K562 (cell line): Measurements from ENCODE around the gene HSPA1B. TPM values are rescaled to one million over a fixed set of nuclear protein-coding genes. Genes with fewer than 3 reads are reported as not detected.
A peak's percentile ranks its signal among the peaks of the same experiment; 100 is the strongest.

Source experiments
- CREB3 ChIP-seq: fragments of 450-650 bp; conservative IDR thresholded peaks from 2 replicates; pipeline ENCODE4 v1.6.1; 2016; ENCODE audit warnings: missing genetic modification characterization, low read depth, mild to moderate bottlenecking, missing compliant biosample characterization, moderate library complexity
- ELK3 ChIP-seq: fragments of 450-650 bp; formaldehyde crosslinking; IDR thresholded peaks from 2 replicates; pipeline ENCODE4 v1.4.0; 2020; ENCODE audit warnings: mild to moderate bottlenecking
- GTF2B ChIP-seq: IDR thresholded peaks from 2 replicates; pipeline ENCODE4 v1.6.1; 2011; ENCODE audit not compliant: insufficient read length; ENCODE audit errors: extremely low read depth
- KDM1A ChIP-seq, 2 experiments: fragments of 450-650 bp; IDR thresholded peaks; 2 replicates each; pipeline ENCODE4 v1.6.1; 2016; ENCODE audit warnings: mild to moderate bottlenecking in 2 of 2
- KDM4B ChIP-seq, 2 experiments: fragments of 450-650 bp in 1 of 2; sonication (generic) in 1 of 2; IDR thresholded peaks; 2 replicates each; pipeline ENCODE4 v1.6.1; 2016 to 2017; ENCODE audit warnings: borderline replicate concordance in 2 of 2, antibody characterized with exemption in 1 of 2, low read depth in 1 of 2, mild to moderate bottlenecking in 1 of 2
- KHSRP ChIP-seq: fragments of 450-650 bp; IDR thresholded peaks from 2 replicates; pipeline ENCODE4 v1.6.1; 2017
- MAFF ChIP-seq: IDR thresholded peaks from 2 replicates; pipeline ENCODE4 v1.6.1; 2012; ENCODE audit warnings: low read length, improper control_type of control experiment
- MYC ChIP-seq, 2 experiments: fragments of 250-450 bp in 1 of 2; sonication (Bioruptor Pico) in 1 of 2; IDR thresholded peaks; 2 replicates each; pipeline versions ENCODE4 v1.5.1 to v1.6.1; 2012 to 2021; ENCODE audit warnings: low read depth in 2 of 2, borderline replicate concordance in 1 of 2, improper control_type of control experiment in 1 of 2, low read length in 1 of 2, mild to moderate bottlenecking in 1 of 2, moderate library complexity in 1 of 2
- NR2C1 ChIP-seq, 2 experiments: fragments of 450-650 bp; IDR thresholded peaks; 2 replicates each; pipeline ENCODE4 v1.6.1; 2017; ENCODE audit warnings: mild to moderate bottlenecking in 2 of 2, antibody characterized with exemption in 1 of 2, inconsistent platforms in 1 of 2, missing compliant biosample characterization in 1 of 2, missing genetic modification characterization in 1 of 2
- RBM14 ChIP-seq: fragments of 200-400 bp; formaldehyde crosslinking; IDR thresholded peaks from 2 replicates; pipeline ENCODE4 v1.6.1; 2018; ENCODE audit warnings: low read depth, mild to moderate bottlenecking, low read length, moderate library complexity, borderline replicate concordance; ENCODE audit not compliant: insufficient read depth
- RBM22 ChIP-seq: fragments of 200-400 bp; formaldehyde crosslinking; IDR thresholded peaks from 2 replicates; pipeline ENCODE4 v1.6.1; 2018; ENCODE audit warnings: low read length, low read depth; ENCODE audit not compliant: poor library complexity, severe bottlenecking
- RBM39 ChIP-seq: fragments of 200-400 bp; formaldehyde crosslinking; optimal IDR thresholded peaks from 2 replicates; pipeline ENCODE3; 2018; ENCODE audit warnings: low read depth, low read length
- RFX5 ChIP-seq: IDR thresholded peaks from 2 replicates; pipeline ENCODE4 v1.6.1; 2011; ENCODE audit warnings: low read depth, mild to moderate bottlenecking, improper control_type of control experiment, low read length
- SLC30A9 ChIP-seq: fragments of 250-450 bp; sonication (Bioruptor Pico); IDR thresholded peaks from 2 replicates; pipeline ENCODE4 v1.8.0; 2022; ENCODE audit warnings: mild to moderate bottlenecking, moderate library complexity
- SNIP1 ChIP-seq: fragments of 450-650 bp; IDR thresholded peaks from 2 replicates; pipeline ENCODE4 v1.7.1; 2017; ENCODE audit warnings: low read depth, mild to moderate bottlenecking
- SPI1 ChIP-seq: IDR thresholded peaks from 2 replicates; pipeline ENCODE4 v1.6.1; 2011; ENCODE audit warnings: low read depth, low read length, control low read depth, borderline replicate concordance
- THRB ChIP-seq: fragments of 450-650 bp; formaldehyde crosslinking; conservative IDR thresholded peaks from 2 replicates; pipeline ENCODE4 v1.4.0; 2022; ENCODE audit warnings: mild to moderate bottlenecking, missing genetic modification characterization
- ZBTB34 ChIP-seq: fragments of 250-450 bp; sonication (Bioruptor Pico); IDR thresholded peaks from 2 replicates; pipeline ENCODE4 v1.8.0; 2021; ENCODE audit warnings: mild to moderate bottlenecking, moderate library complexity
- ZKSCAN1 ChIP-seq: fragments of 150-350 bp; IDR thresholded peaks from 2 replicates; pipeline ENCODE4 v1.6.1; 2016; ENCODE audit warnings: low read depth, low read length
- ZNF347 ChIP-seq: fragments of 450-650 bp; formaldehyde crosslinking; IDR thresholded peaks from 2 replicates; pipeline ENCODE4 v1.4.0; 2020; ENCODE audit warnings: low read depth, mild to moderate bottlenecking, moderate library complexity
- ZNF785 ChIP-seq: fragments of 250-450 bp; sonication (Bioruptor Pico); IDR thresholded peaks from 2 replicates; pipeline ENCODE4 v1.4.0; 2020; ENCODE audit warnings: mild to moderate bottlenecking
- polyA plus RNA-seq, 8 experiments: library from polyadenylated mRNA; depleted of rRNA in 4 of 8; stranded (reverse) in 5 of 8; unstranded in 3 of 8; fragments of >200 nt; fragmentation: Nextera tagmentation in 2 of 8; fragmentation: Illumina TruSeq in 1 of 8; extraction: Ambion mirVana in 2 of 8; extraction: Trizol in 1 of 8; gene quantifications; 2 replicates each; pipeline versions ENCODE4 v1.2.1 to v1.2.3, GENCODE V29; 2011 to 2014; ENCODE audit warnings: inconsistent platforms in 1 of 8, missing spikeins in 1 of 8
- total RNA-seq, 7 experiments: library from RNA; depleted of rRNA in 6 of 7; stranded (reverse); fragments of >200 nt in 6 of 7; fragmentation: Illumina TruSeq in 2 of 7; extraction: Trizol in 2 of 7; gene quantifications; 2 replicates each; pipeline versions ENCODE4 v1.2.1 to v1.2.3, GENCODE V29; 2011 to 2021; ENCODE audit warnings: low replicate concordance in 1 of 7

Gene HSPA1B
- total and polyA plus RNA-seq, 9 of the 15 experiments (the other 6 are each of a cell fraction or from before 2014, with no cell fraction given): 0.27 to 227 (median 51.2) TPM

GRCh38 chr6:31829633-31830283 lies 2.2 kb downstream of the HSPA1B start (continued):
- TF ChIP-seq THRB (CRISPR knock-in tag): no peak
- TF ChIP-seq ZNF347 (CRISPR knock-in tag): peak; percentile 56; the same call in 1 of the 2 replicates
- no peak for TF ChIP-seq ZBTB34 (CRISPR knock-in tag)
- TF ChIP-seq SNIP1: no peak
- no peak for TF ChIP-seq KDM1A (IDR thresholded peaks at IDR 0.05)
- TF ChIP-seq ZNF785 (CRISPR knock-in tag): no peak
- TF ChIP-seq SLC30A9 (CRISPR knock-in tag): no peak
- no peak for TF ChIP-seq RBM14
- no peak for TF ChIP-seq MYC (IDR thresholded peaks at IDR 0.05; ENCODE audit: low read depth, low read length)
- no peak for TF ChIP-seq MYC (CRISPR knock-in tag; IDR thresholded peaks at IDR 0.05; ENCODE audit: borderline replicate concordance, low read depth)
- no peak for TF ChIP-seq RBM39
- TF ChIP-seq RFX5: no peak
- TF ChIP-seq GTF2B: no peak
- TF ChIP-seq ZKSCAN1: no peak
- no peak for TF ChIP-seq CREB3
- TF ChIP-seq RBM22: no peak
- no peak for TF ChIP-seq KDM4B (IDR thresholded peaks at IDR 0.05; ENCODE audit: borderline replicate concordance in 2 of 2, low read depth in 1 of 2)
- TF ChIP-seq ELK3: no peak
- TF ChIP-seq NR2C1 (IDR thresholded peaks at IDR 0.05): no peak
- no peak for TF ChIP-seq NR2C1 (tag; IDR thresholded peaks at IDR 0.05)
- no peak for TF ChIP-seq MAFF
- no peak for TF ChIP-seq SPI1
- no peak for TF ChIP-seq KHSRP
